ENCODE data around the gene CATSPER3. TPM values are rescaled to one million over a fixed set of nuclear protein-coding genes. Genes with fewer than 3 reads are reported as not detected.

Gene CATSPER3
- total and polyA plus RNA-seq, 2 of the 8 experiments (the other 6 are each of a cell fraction or from before 2014, with no cell fraction given): 0.62 TPM; not detected in 1

- 0 out of 2 replicates have a peak, but pooled peaks cover 2% of the 10 kb centered on the region for H3K79me1 ChIP-seq (ENCODE audit: low read depth, low read length)
- no peak overlapping the region for H3K4ac ChIP-seq (replicated peaks; ENCODE audit: insufficient read length, low read depth, low read length)
- peaks cover 35 to 47% of the 10 kb centered on the region in 2 experiments for H4K20me1 ChIP-seq (replicated peaks in 1 of 2; ENCODE audit: control insufficient read depth in 1 of 2, insufficient read depth in 2 of 2, low read length in 2 of 2)
- no peak overlapping the region for H4K5ac ChIP-seq (ENCODE audit: insufficient read length, low read depth, low read length)
- ChIA-PET CTCF (ENCODE audit: partially characterized antibody) (interaction anchor here (0.8 to 2.6 kb wide), 5 partner anchors 11 to 151 kb away, joined by 4 to 10 read pairs (median 8); no protein-coding TSS in a partner anchor), POLR2A (ENCODE audit: partially characterized antibody) (interaction anchor here (2.5 to 4.0 kb wide), 2 partner anchors 8 to 13 kb away, joined by 6 to 20 read pairs; no protein-coding TSS in a partner anchor)
- peaks cover 3 to 34% (median 19%) of the 10 kb centered on the region in 4 experiments; a peak in 6 of 7 replicates for H3K4me1 ChIP-seq (replicated peaks in 1 of 4; ENCODE audit: control insufficient read depth in 3 of 4, insufficient read depth in 4 of 4, low read length in 3 of 4)
- DNase-seq (ENCODE audit: low read depth in 1 of 2, low spot score in 2 of 2): no peak
- no peak overlapping the region for H2AK5ac ChIP-seq (ENCODE audit: low read depth, low read length)
- H3K27me3 ChIP-seq (replicated peaks in 1 of 4; ENCODE audit: control insufficient read depth in 3 of 4, extremely low read depth in 1 of 4, insufficient read depth in 3 of 4, low read length in 3 of 4): peaks cover 96 to 99% (median 98%) of the 10 kb centered on the region in 4 experiments
- H4K91ac ChIP-seq (replicated peaks; ENCODE audit: insufficient read length, low read length): no peak overlapping the region
- H3K18ac ChIP-seq (ENCODE audit: extremely low read depth, low read length): peak overlapping the region; percentile 32
- H3K23me2 ChIP-seq (ENCODE audit: low read depth, low read length): peaks cover 14% of the 10 kb centered on the region; the same call in 1 of the 2 replicates
- TF ChIP-seq CHD1 (IDR thresholded peaks at IDR 0.05; ENCODE audit: low read depth, low read length): no peak
- TF ChIP-seq EZH2 (IDR thresholded peaks at IDR 0.05; ENCODE audit: low read depth, low read length, severe bottlenecking): peak; percentile 86
- TF ChIP-seq SUZ12 (IDR thresholded peaks at IDR 0.05; ENCODE audit: low read length): peak; percentile 78
- no peak overlapping the region for H4K8ac ChIP-seq (ENCODE audit: extremely low read depth, insufficient read depth, low read length)
- no peak overlapping the region for H3K27ac ChIP-seq (ENCODE audit: low read depth, low read length)
- no peak overlapping the region for H2BK20ac ChIP-seq (ENCODE audit: low read length)
- WGBS, 2 experiments (ENCODE audit: extremely low coverage in 1 of 2, insufficient coverage in 1 of 2, insufficient read length in 1 of 2, insufficient replicate concordance in 2 of 2, low coverage in 1 of 2, low lambda C conversion rate in 2 of 2, missing lambda C conversion rate in 1 of 2): 15% methylated on average over 18 of the region's 20 CpGs; no CpG with 5 or more reads in 1 of the 2 experiments
- no peak for FAIRE-seq
- H3K79me2 ChIP-seq (ENCODE audit: control insufficient read depth in 1 of 2, insufficient read depth in 2 of 2, low read length in 2 of 2): no peaks in the 10 kb centered on the region
- 0 out of 2 replicates have a peak overlapping the region, but pooled peaks have one; percentile 12 for H2BK5ac ChIP-seq (ENCODE audit: low read depth, low read length)
- H2BK15ac ChIP-seq (ENCODE audit: low read length): peak overlapping the region; percentile 72; the same call in 1 of the 2 replicates
- no peak overlapping the region for H2BK120ac ChIP-seq (replicated peaks; ENCODE audit: low read depth, low read length)
- no peak overlapping the region for H3K23ac ChIP-seq (ENCODE audit: insufficient read length)
- H3K4me3 ChIP-seq (ENCODE audit: extremely low read depth in 1 of 4, insufficient read depth in 2 of 4, low read depth in 3 of 4, low read length in 4 of 4): no peak overlapping the region
- H2BK12ac ChIP-seq (ENCODE audit: low read depth, low read length): 0 out of 2 replicates have a peak overlapping the region, but pooled peaks have one; percentile 43
- H3K36me3 ChIP-seq (ENCODE audit: control insufficient read depth in 2 of 4, insufficient read depth in 4 of 4, low read length in 3 of 4): peaks cover 0 to 9% (median 0%) of the 10 kb centered on the region in 4 experiments; a peak in 1 of 8 replicates
- H2AFZ ChIP-seq (ENCODE audit: low read length): no peak overlapping the region
- no peak overlapping the region; a peak in 2 of 4 replicates for H3K4me2 ChIP-seq (ENCODE audit: insufficient read depth in 1 of 2, low read depth in 2 of 2, low read length in 2 of 2)
- no peak overlapping the region for H3K14ac ChIP-seq (ENCODE audit: insufficient read length)
- no peak overlapping the region for H3K56ac ChIP-seq (replicated peaks; ENCODE audit: insufficient read length, low read depth, low read length)
- no peaks in the 10 kb centered on the region for H3K9me3 ChIP-seq (ENCODE audit: insufficient read depth in 2 of 2, low read depth in 1 of 2, low read length in 1 of 2)
- H3K9ac ChIP-seq (replicated peaks in 1 of 4; ENCODE audit: extremely low read depth in 1 of 4, low read depth in 3 of 4, low read length in 3 of 4): no peak overlapping the region
These were observed 70.6 kb downstream of the CATSPER3 start for GRCh38 chr5:135038205-135038812.
